Parathyroid adenoma (tissue), 2 donors: Measurements from ENCODE around the gene C5AR1.
A peak's percentile ranks its signal among the peaks of the same experiment; 100 is the strongest.

Source experiments
- H2AFZ ChIP-seq: fragments of 300-600 bp; sonication (generic); one replicate; pipeline ENCODE4 v1.7.0; 2017; ENCODE audit warnings: antibody characterized with exemption, mild to moderate bottlenecking
- H3K27ac ChIP-seq: fragments of 300-600 bp; sonication (generic); one replicate; pipeline ENCODE4 v1.7.0; 2017
- H3K27me3 ChIP-seq: fragments of 300-600 bp; sonication (generic); one replicate; pipeline ENCODE4 v1.7.0; 2017; ENCODE audit warnings: low read length; ENCODE audit not compliant: control insufficient read depth, insufficient read depth
- H3K36me3 ChIP-seq: fragments of 300-600 bp; sonication (generic); one replicate; pipeline ENCODE4 v1.7.0; 2017; ENCODE audit warnings: low read length; ENCODE audit not compliant: control insufficient read depth, insufficient read depth
- H3K4me1 ChIP-seq: fragments of 300-600 bp; sonication (generic); one replicate; pipeline ENCODE4 v1.7.0; 2017; ENCODE audit warnings: control low read depth
- H3K4me2 ChIP-seq: fragments of 300-600 bp; sonication (generic); one replicate; pipeline ENCODE4 v1.7.0; 2017; ENCODE audit warnings: low read length
- H3K4me3 ChIP-seq: fragments of 300-600 bp; sonication (generic); one replicate; pipeline ENCODE4 v1.7.0; 2017; ENCODE audit warnings: low read depth, low read length
- H3K79me2 ChIP-seq: fragments of 300-600 bp; sonication (generic); one replicate; pipeline ENCODE4 v1.7.0; 2017; ENCODE audit warnings: control low read depth
- H3K9ac ChIP-seq: fragments of 300-600 bp; sonication (generic); one replicate; pipeline ENCODE4 v1.7.0; 2017; ENCODE audit warnings: mild to moderate bottlenecking
- H3K9me3 ChIP-seq: fragments of 300-600 bp; sonication (generic); one replicate; pipeline ENCODE4 v1.7.0; 2017; ENCODE audit warnings: low read length; ENCODE audit not compliant: control insufficient read depth
- CTCF ChIP-seq: fragments of 300-600 bp; sonication (generic); IDR thresholded peaks from one replicate; pipeline ENCODE4 v1.7.0; 2017; ENCODE audit warnings: antibody characterized with exemption, mild to moderate bottlenecking
- donor health status: primary hyperparathyroidism.

The C5AR1 gene

GRCh38 chr19:47306303-47306702 is 3.4 kb upstream of the C5AR1 start:
- H3K9me3 ChIP-seq, result no peaks in the 10 kb centered on the region
- no peaks in the 10 kb centered on the region for H3K27me3 ChIP-seq
- no peaks in the 10 kb centered on the region for H3K79me2 ChIP-seq
- no peak overlapping the region for H3K9ac ChIP-seq
- H2AFZ ChIP-seq, result no peak overlapping the region
- H3K4me1 ChIP-seq, result peaks cover 4% of the 10 kb centered on the region
- no peak overlapping the region for H3K4me3 ChIP-seq
- TF ChIP-seq CTCF, result no peak
- no peaks in the 10 kb centered on the region for H3K36me3 ChIP-seq
- no peak overlapping the region for H3K27ac ChIP-seq
- no peak overlapping the region for H3K4me2 ChIP-seq

- Histone ChIP-seq H3K9me3 (no peaks in the 10 kb centered on the region), H3K4me1 (peaks cover 4% of the 10 kb centered on the region), H3K36me3 (no peaks in the 10 kb centered on the region), H3K9ac (no peak overlapping the region), H3K4me2 (no peak overlapping the region), H3K27me3 (no peaks in the 10 kb centered on the region), H3K27ac (no peak overlapping the region), H3K4me3 (no peak overlapping the region), H3K79me2 (no peaks in the 10 kb centered on the region), H2AFZ (no peak overlapping the region)
- no peak for TF ChIP-seq CTCF
Observed at GRCh38 chr19:47309038-47309437, 623 bp upstream of the C5AR1 start.

GRCh38 chr19:47310323-47310722 is 662 bp downstream of the C5AR1 start:
- TF ChIP-seq CTCF, result no peak
- no peak overlapping the region for H3K4me3 ChIP-seq
- H3K27ac ChIP-seq, result peak overlapping the region; percentile 4
- no peak overlapping the region for H3K4me2 ChIP-seq
- H3K9me3 ChIP-seq, result no peaks in the 10 kb centered on the region
- H2AFZ ChIP-seq, result no peak overlapping the region
- no peak overlapping the region for H3K9ac ChIP-seq
- H3K27me3 ChIP-seq, result no peaks in the 10 kb centered on the region
- no peaks in the 10 kb centered on the region for H3K36me3 ChIP-seq
- H3K79me2 ChIP-seq, result no peaks in the 10 kb centered on the region
- H3K4me1 ChIP-seq, result peaks cover 2% of the 10 kb centered on the region

GRCh38 chr19:47310819-47311218 is 1.2 kb downstream of the C5AR1 start:
- H3K9ac ChIP-seq, result no peak overlapping the region
- H3K4me1 ChIP-seq, result no peaks in the 10 kb centered on the region
- no peak overlapping the region for H3K4me2 ChIP-seq
- H3K27ac ChIP-seq, result no peak overlapping the region
- no peak overlapping the region for H3K4me3 ChIP-seq
- no peak for TF ChIP-seq CTCF
- no peaks in the 10 kb centered on the region for H3K36me3 ChIP-seq
- no peaks in the 10 kb centered on the region for H3K27me3 ChIP-seq
- H3K79me2 ChIP-seq, result no peaks in the 10 kb centered on the region
- no peaks in the 10 kb centered on the region for H3K9me3 ChIP-seq
- no peak overlapping the region for H2AFZ ChIP-seq

GRCh38 chr19:47312366-47313006 is 2.8 kb downstream of the C5AR1 start:
- H3K79me2 ChIP-seq, result no peaks in the 10 kb centered on the region
- H3K4me1 ChIP-seq, result no peaks in the 10 kb centered on the region
- no peaks in the 10 kb centered on the region for H3K27me3 ChIP-seq
- no peak overlapping the region for H2AFZ ChIP-seq
- H3K27ac ChIP-seq, result no peak overlapping the region
- no peaks in the 10 kb centered on the region for H3K9me3 ChIP-seq
- H3K36me3 ChIP-seq, result no peaks in the 10 kb centered on the region
- no peak overlapping the region for H3K9ac ChIP-seq
- no peak for TF ChIP-seq CTCF
- H3K4me2 ChIP-seq, result no peak overlapping the region
- H3K4me3 ChIP-seq, result no peak overlapping the region
